Medulla oblongata (tissue), 1 donor: ENCODE results near the gene WARS2.

Source experiments
- DNase-seq: peaks from one replicate; pipeline ENCODE4 v3.0.0-alpha.2; 2015; ENCODE audit errors: extremely low spot score

The WARS2 gene

GRCh38 chr1:118999348-119000071, 140.9 kb downstream of the WARS2 start:
- no peak for DNase-seq

GRCh38 chr1:118998171-118998570, 142.3 kb downstream of the WARS2 start:
- DNase-seq: no peak

- no peak for DNase-seq
These were observed 143.2 kb downstream of the WARS2 start for GRCh38 chr1:118997225-118997624.

- no peak for DNase-seq
These were observed 145.0 kb downstream of the WARS2 start for GRCh38 chr1:118995312-118996016.

- DNase-seq: no peak
These were observed 146.8 kb downstream of the WARS2 start for GRCh38 chr1:118993700-118994026.

GRCh38 chr1:118992868-118993699, 147.4 kb downstream of the WARS2 start:
- DNase-seq: no peak

GRCh38 chr1:118992237-118992825, 148.1 kb downstream of the WARS2 start:
- no peak for DNase-seq

- no peak for DNase-seq
These were observed 149.0 kb downstream of the WARS2 start for GRCh38 chr1:118991448-118991847.

GRCh38 chr1:118990513-118991152, 149.8 kb downstream of the WARS2 start:
- DNase-seq: no peak

- DNase-seq: no peak
These were observed 150.5 kb downstream of the WARS2 start for GRCh38 chr1:118989878-118990378.

- DNase-seq: no peak
These were observed 151.2 kb downstream of the WARS2 start for GRCh38 chr1:118989006-118989815.

GRCh38 chr1:118988186-118989005, 152.1 kb downstream of the WARS2 start, which contains the start of gene TBX15:
Gene TBX15, minus strand, starts transcription at chr1:118988343. Its CDS starts 548 bp downstream, at chr1:118987795.
- DNase-seq: no peak

GRCh38 chr1:118987468-118988185, 152.8 kb downstream of the WARS2 start:
- no peak for DNase-seq

- DNase-seq: no peak
These were observed 153.6 kb downstream of the WARS2 start for GRCh38 chr1:118986555-118987467.

GRCh38 chr1:118985640-118986554, 154.6 kb downstream of the WARS2 start:
- DNase-seq: no peak

GRCh38 chr1:118984722-118985639, 155.5 kb downstream of the WARS2 start:
- DNase-seq: no peak
